Measurements from ENCODE around the gene CCDC172.
"Not testable (repeated sequence)": the region's sequence is repeated elsewhere in the genome, so short reads cannot be mapped to it uniquely, and the experiment has no call there.

The CCDC172 gene

DNA sequence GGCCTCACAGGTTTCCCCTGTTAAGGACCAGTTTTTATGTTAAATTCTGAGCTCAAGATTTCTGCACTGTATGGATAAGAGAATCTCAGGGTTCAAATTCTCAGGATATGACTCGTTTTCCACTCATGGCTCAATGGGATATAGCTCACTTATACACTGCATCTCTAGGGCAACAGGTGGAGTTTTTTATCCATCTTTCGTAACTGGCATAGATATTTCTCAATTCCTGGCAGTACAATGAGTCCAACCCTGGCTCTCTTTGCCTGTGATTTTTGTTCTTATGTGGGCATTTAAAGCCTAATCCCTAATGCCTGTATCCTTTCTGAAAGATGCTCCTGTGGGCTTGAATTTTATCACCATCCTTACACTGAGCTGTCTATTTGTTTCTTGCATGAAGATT, 7.6 kb downstream of the CCDC172 start:
- no peak for DNase-seq (ENCODE audit: low read depth in 2 of 3, low spot score in 1 of 3)

GRCh38 chr10:116336866-116337265, 12.6 kb downstream of the CCDC172 start:
- no peak for DNase-seq (ENCODE audit: low read depth in 2 of 3, low spot score in 1 of 3)

GRCh38 chr10:116352125-116352524, 27.9 kb downstream of the CCDC172 start:
- DNase-seq (ENCODE audit: low read depth in 2 of 3, low spot score in 1 of 3): no peak

DNA sequence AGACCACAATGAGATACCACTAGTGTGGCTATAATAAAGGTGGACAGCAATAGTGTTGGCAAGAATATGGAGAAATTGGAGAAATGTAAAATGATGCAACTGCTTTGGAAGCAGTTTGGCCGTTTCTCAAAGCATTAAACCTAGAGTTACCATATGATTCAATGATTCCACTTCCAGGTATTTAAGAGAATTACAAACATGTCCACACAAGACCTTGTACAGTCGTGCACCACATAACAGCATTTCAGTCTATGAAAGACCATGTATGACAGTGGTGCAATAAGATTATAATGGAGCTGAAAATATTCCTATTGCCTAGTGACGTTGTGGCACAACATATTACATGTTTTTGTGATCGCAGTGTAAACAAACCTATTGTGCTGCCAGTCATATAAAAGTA, 29.6 kb downstream of the CCDC172 start:
- DNase-seq (ENCODE audit: low read depth in 2 of 3, low spot score in 1 of 3): no peak

- no peak for DNase-seq (ENCODE audit: low read depth in 2 of 3, low spot score in 1 of 3)
Observed at GRCh38 chr10:116355341-116355740, 31.1 kb downstream of the CCDC172 start.

- DNase-seq (ENCODE audit: low read depth in 2 of 3, low spot score in 1 of 3): no peak
Observed at GRCh38 chr10:116356833-116357232, 32.6 kb downstream of the CCDC172 start.

DNA sequence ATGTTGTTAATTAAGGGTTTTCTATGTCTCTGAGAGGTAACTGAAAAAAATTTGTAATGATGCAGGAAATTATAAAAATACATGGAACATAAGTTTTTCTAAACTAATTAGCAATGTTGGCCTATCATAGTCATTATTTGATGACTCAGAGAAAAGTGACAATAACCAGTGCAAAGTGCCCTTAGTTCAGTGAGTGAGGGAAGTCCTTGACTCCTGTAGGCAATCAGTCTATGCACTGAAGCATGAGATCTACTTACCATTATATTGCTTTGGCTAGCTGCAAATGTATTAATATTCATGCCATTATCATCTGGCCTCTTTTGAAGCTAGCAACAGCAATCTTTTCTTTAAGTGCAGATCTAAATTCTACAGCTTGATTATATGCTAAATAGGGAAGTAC, 40.6 kb downstream of the CCDC172 start:
- no peak for DNase-seq (ENCODE audit: low read depth in 2 of 3, low spot score in 1 of 3)

DNA sequence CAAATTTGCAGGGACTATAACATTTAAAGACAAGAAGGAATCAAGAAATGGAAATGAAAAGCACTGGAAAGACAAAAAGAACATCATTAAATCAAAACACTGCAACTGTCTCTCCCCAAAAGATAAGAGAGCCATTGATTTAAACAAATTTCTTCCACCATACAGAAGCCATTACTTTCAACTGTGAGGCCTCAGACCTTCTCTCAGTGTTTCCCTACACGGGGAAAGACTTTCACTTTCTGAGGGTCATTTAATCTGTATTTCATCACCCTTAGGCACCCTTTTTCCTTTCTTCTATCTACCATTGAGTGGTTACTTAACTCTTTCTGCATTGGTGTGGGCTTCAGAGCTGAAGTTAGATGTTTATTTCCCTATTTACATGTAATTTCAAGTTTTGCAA, 47.5 kb downstream of the CCDC172 start:
- no peak for DNase-seq (ENCODE audit: low read depth in 2 of 3, low spot score in 1 of 3)

DNA sequence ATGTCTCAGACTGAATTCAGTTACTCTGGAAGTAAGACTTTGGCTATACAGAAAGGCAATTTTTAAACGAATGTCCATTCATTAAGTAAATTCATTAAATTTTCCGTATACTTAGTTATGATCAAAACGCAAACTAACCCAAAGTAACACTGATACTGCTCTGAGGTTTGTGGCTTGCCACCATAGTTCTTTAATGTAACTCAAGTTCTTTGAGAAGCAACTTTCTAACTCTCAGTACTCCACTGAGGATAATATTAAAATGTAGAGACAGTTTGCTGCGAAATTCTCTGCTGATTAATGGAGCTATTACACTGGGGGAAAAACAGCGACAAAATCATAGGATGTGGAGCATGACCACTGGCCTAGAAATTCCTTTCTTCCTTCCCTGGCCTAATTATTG, 58.0 kb downstream of the CCDC172 start:
- no peak for DNase-seq (ENCODE audit: low read depth in 2 of 3, low spot score in 1 of 3)

DNA sequence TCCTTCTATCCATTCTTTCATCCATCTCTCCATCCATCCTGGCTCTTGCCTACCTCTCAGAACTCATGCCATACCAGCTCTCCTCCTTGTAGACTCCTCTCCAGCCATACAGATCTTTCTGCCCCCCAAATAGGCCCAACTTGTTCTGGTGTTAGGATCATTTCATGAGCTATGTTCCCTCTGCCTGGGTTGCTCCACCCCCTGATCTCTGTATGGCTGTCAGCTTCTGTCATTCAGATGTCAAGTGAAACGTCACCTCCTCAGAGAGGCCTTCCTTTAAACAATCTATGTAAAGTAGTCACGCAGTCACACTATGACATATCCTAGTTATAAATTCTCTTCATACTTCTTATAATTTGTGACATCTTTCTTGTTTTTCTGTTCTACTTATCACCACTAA, 61.1 kb downstream of the CCDC172 start:
- DNase-seq (ENCODE audit: low read depth in 2 of 3, low spot score in 1 of 3): no peak

- DNase-seq (ENCODE audit: low read depth in 2 of 3, low spot score in 1 of 3): peak in 1 of 3 donors; percentile 14
Observed at GRCh38 chr10:116385994-116386809, 62.0 kb downstream of the CCDC172 start.

- not testable (repeated sequence) for DNase-seq (ENCODE audit: low read depth in 2 of 3, low spot score in 1 of 3)
Observed at GRCh38 chr10:116393246-116393831, 69.1 kb downstream of the CCDC172 start.

DNA sequence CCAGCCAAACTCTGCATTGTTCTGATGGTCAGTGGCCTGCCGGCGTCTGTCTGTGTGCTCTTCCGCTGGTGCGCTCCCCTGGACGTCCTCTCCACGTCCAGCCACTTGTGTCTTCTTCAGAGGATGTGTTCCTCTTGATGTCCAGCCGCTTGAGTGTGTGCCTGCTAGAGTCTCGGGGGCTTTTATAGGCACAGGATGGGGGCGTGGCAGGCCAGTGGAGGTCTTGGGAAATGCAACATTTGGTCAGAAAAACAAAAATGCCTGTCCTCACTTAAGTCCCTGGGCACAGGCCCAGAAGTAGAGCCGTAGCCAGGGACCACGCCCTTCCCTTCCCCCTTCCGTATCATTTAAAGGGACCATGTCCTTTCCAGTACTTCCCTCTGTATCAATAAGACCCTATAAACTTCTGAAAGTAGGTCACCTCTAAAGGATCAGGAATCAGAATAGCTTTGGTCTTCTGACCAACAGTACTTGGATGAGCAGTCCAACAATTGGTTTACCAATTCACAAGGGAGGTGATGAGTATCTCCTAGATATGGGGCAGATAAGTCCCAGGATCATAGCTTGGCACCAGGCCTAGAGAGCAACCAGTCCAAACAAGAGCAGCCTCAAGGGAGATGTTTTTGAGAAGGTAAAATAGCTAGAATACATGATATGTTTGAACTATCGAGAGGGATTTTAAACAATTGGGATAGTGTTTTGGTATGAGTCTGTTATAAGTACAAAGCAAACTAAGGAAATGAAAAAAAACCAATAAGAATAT, 71.2 kb downstream of the CCDC172 start:
- DNase-seq (ENCODE audit: low read depth in 2 of 3, low spot score in 1 of 3): no peak

DNA sequence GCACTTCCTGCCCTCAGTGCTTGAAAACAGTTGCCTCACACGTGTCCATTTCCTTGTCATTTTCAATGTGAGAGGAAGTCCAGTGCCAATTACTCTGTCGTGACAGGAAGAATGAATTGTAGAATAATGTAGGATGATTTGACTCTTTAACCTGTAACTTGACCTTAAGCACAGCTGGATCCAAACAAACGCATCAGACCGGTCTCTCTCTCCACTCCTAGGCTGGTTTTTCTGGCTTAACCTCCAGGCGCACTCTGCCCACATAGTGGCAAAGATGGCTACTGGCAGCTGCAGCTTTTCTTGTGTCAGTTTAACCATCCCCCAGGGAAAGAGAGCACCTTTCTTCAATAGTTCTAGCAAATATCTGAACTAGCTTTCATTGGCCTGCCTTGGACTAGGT, 74.0 kb downstream of the CCDC172 start:
- DNase-seq (ENCODE audit: low read depth in 2 of 3, low spot score in 1 of 3): no peak

DNA sequence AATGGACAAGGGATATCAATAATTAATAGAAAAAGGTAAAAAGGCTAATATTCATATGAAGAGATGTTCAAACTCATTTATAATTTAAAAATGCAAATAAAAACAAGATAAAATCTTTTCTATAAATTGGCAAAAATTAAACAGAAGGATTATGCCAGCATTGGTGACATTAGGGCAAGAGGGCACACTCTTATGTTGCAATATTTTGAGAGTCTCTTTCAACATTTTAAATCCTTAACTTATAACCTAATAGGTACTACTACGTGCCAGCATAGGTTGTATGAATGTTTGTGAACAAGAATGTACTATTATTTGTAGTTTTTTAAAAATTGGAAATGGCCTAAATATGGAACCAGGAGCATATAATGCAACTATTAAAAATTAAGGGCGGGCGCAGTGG, 78.6 kb downstream of the CCDC172 start:
- DNase-seq (ENCODE audit: low read depth in 2 of 3, low spot score in 1 of 3): no peak

GRCh38 chr10:116403740-116404250, 79.5 kb downstream of the CCDC172 start:
- DNase-seq (ENCODE audit: low read depth in 2 of 3, low spot score in 1 of 3): no peak

GRCh38 chr10:116408719-116409118, 84.5 kb downstream of the CCDC172 start:
- DNase-seq (ENCODE audit: low read depth in 2 of 3, low spot score in 1 of 3): no peak

- DNase-seq (ENCODE audit: low read depth in 2 of 3, low spot score in 1 of 3): no peak
Observed at GRCh38 chr10:116410351-116410750, 86.1 kb downstream of the CCDC172 start.

- DNase-seq (ENCODE audit: low read depth in 2 of 3, low spot score in 1 of 3): no peak
Observed at GRCh38 chr10:116417821-116418220, 93.6 kb downstream of the CCDC172 start.

DNA sequence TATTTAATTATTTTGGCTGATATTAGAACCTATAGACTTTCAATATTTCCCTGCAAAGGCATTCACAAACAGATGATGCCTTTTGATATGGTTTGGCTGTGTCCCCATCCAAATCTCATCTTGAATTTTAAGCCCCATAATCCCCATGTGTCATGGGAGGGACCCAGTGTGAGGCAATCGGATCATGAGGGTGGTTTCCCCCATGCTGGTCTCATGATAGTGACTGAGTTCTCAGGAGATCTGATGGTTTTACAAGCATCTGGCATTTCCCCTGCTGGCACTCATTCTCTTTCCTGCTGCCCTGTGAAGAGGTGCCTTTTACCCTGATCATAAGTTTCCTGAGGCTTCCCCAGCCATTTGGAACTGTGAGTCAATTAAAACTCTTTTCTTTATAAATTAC, 94.1 kb downstream of the CCDC172 start:
- DNase-seq (ENCODE audit: low read depth in 2 of 3, low spot score in 1 of 3): no peak

- no peak for DNase-seq (ENCODE audit: low read depth in 2 of 3, low spot score in 1 of 3)
Observed at GRCh38 chr10:116421815-116422214, 97.6 kb downstream of the CCDC172 start.

GRCh38 chr10:116427671-116428070, 103.4 kb downstream of the CCDC172 start, which contains the start of gene PNLIPRP3:
TSS of gene PNLIPRP3 (plus strand) at chr10:116427847. CDS start at chr10:116428013, 166 bp downstream.
- DNase-seq (ENCODE audit: low read depth in 2 of 3, low spot score in 1 of 3): no peak

All from stimulated activated CD4-positive, alpha-beta T cell treated with anti-CD3 and anti-CD28 coated beads, Interleukin-12 subunit alpha, Interleukin-12 subunit beta, amount 100 ng/mL, for 48 hours (primary cell).